Measurements from ENCODE around the gene GPHA2. TPM values are rescaled to one million over a fixed set of nuclear protein-coding genes. Genes with fewer than 3 reads are reported as not detected.

The GPHA2 gene
- total and polyA plus RNA-seq, 2 of the 13 experiments (the other 11 are each of a cell fraction or from before 2014, with no cell fraction given), result 13.0 to 19.1 TPM

DNA sequence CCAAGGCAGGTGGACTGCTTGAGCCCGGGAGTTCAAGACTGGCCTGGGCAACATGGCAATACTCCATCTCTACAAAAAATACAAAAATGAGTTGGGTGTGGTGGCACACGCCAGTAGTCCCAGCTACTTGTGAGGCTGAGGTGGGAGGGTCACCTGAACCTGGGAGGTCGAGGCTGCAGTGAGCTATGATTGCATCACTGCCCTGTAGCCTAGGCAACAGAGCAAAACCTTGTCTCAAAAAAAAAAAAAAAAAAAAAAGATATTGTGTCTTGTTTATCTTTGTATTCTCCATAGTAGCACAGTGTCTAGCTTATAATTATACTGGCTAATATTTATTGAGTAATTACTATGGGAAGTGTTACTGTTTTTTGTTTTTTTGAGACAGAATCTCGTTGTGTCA, 15.8 kb upstream of the GPHA2 start:
- Histone ChIP-seq H3K4me1 (ENCODE audit: insufficient read depth, low read length) (no peaks in the 10 kb centered on the region), H3K4me2 (ENCODE audit: low read depth, low read length) (no peak overlapping the region), H3K79me2 (ENCODE audit: insufficient read depth, low read length) (no peaks in the 10 kb centered on the region), H3K27me3 (ENCODE audit: control insufficient read depth in 1 of 2, insufficient read depth in 2 of 2, low read length in 2 of 2) (peaks cover 0 to 3% of the 10 kb centered on the region in 2 experiments; a peak in 2 of 5 replicates), H3K4me3 (replicated peaks in 1 of 3; ENCODE audit: insufficient read depth in 1 of 3, low read depth in 2 of 3, low read length in 3 of 3) (no peak overlapping the region), H3K9ac (ENCODE audit: insufficient read depth, low read depth, low read length) (no peak overlapping the region), H3K36me3 (replicated peaks in 1 of 2; ENCODE audit: control insufficient read depth in 1 of 2, insufficient read depth in 2 of 2, low read length in 2 of 2) (no peaks in the 10 kb centered on the region), H4K20me1 (ENCODE audit: insufficient read depth, low read length) (no peaks in the 10 kb centered on the region), H3K9me3 (ENCODE audit: low read length) (no peaks in the 10 kb centered on the region), H2AFZ (ENCODE audit: low read length) (no peak overlapping the region), H3K27ac (ENCODE audit: extremely low read length, insufficient read depth, low read length) (no peak overlapping the region)
- no peak for ATAC-seq
- POLR2A ChIA-PET, result interaction anchor here (0.7 kb wide), 1 partner anchor 47 kb away, joined by 4 read pairs; no protein-coding TSS in a partner anchor
- no peak for DNase-seq (ENCODE audit: low spot score)
- intact Hi-C loops (cut with micrococcal nuclease; ENCODE audit: unreplicated experiment), result no loop called here
- CTCF ChIA-PET (ENCODE audit: low intra/inter-chr PET ratio, low total read pairs), result no interaction called here
- TF ChIP-seq ZNF616 (CRISPR knock-in tag; IDR thresholded peaks at IDR 0.05; ENCODE audit: low read depth) (no peak), SNRNP70 (IDR thresholded peaks at IDR 0.05; ENCODE audit: low read depth, low read length) (no peak), TAF1 (CRISPR knock-in tag; IDR thresholded peaks at IDR 0.05) (no peak), RCOR2 (CRISPR knock-in tag; IDR thresholded peaks at IDR 0.05) (no peak), HMG20B (CRISPR knock-in tag; conservative IDR thresholded peaks at IDR 0.05) (no peak), ZFX (CRISPR knock-in tag; IDR thresholded peaks at IDR 0.05; ENCODE audit: low read depth) (no peak)
- TF ChIP-seq, protein P1, sequence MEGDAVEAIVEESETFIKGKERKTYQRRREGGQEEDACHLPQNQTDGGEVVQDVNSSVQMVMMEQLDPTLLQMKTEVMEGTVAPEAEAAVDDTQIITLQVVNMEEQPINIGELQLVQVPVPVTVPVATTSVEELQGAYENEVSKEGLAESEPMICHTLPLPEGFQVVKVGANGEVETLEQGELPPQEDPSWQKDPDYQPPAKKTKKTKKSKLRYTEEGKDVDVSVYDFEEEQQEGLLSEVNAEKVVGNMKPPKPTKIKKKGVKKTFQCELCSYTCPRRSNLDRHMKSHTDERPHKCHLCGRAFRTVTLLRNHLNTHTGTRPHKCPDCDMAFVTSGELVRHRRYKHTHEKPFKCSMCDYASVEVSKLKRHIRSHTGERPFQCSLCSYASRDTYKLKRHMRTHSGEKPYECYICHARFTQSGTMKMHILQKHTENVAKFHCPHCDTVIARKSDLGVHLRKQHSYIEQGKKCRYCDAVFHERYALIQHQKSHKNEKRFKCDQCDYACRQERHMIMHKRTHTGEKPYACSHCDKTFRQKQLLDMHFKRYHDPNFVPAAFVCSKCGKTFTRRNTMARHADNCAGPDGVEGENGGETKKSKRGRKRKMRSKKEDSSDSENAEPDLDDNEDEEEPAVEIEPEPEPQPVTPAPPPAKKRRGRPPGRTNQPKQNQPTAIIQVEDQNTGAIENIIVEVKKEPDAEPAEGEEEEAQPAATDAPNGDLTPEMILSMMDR (CRISPR knock-in tag; IDR thresholded peaks at IDR 0.05), result no peak
- TF ChIP-seq, protein P2, sequence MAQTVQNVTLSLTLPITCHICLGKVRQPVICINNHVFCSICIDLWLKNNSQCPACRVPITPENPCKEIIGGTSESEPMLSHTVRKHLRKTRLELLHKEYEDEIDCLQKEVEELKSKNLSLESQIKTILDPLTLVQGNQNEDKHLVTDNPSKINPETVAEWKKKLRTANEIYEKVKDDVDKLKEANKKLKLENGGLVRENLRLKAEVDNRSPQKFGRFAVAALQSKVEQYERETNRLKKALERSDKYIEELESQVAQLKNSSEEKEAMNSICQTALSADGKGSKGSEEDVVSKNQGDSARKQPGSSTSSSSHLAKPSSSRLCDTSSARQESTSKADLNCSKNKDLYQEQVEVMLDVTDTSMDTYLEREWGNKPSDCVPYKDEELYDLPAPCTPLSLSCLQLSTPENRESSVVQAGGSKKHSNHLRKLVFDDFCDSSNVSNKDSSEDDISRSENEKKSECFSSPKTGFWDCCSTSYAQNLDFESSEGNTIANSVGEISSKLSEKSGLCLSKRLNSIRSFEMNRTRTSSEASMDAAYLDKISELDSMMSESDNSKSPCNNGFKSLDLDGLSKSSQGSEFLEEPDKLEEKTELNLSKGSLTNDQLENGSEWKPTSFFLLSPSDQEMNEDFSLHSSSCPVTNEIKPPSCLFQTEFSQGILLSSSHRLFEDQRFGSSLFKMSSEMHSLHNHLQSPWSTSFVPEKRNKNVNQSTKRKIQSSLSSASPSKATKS (CRISPR knock-in tag; IDR thresholded peaks at IDR 0.05), result no peak
- in situ Hi-C loops (cut with HindIII; ENCODE audit: extremely low pct_ligation_motif_present, low pct_unique_long_range_greater_than_20kb), result no loop called here
- WGBS (ENCODE audit: low lambda C conversion rate), result 25% methylated on average over 4 of the region's 4 CpGs
- no TSS peak for BruUV-seq (replicated peaks)
- no peak for FAIRE-seq

Data from HepG2 (cell line).